ENCODE data around the gene MLX.
"Not testable (repeated sequence)": the region's sequence is repeated elsewhere in the genome, so short reads cannot be mapped to it uniquely, and the experiment has no call there.

Gene MLX

DNA sequence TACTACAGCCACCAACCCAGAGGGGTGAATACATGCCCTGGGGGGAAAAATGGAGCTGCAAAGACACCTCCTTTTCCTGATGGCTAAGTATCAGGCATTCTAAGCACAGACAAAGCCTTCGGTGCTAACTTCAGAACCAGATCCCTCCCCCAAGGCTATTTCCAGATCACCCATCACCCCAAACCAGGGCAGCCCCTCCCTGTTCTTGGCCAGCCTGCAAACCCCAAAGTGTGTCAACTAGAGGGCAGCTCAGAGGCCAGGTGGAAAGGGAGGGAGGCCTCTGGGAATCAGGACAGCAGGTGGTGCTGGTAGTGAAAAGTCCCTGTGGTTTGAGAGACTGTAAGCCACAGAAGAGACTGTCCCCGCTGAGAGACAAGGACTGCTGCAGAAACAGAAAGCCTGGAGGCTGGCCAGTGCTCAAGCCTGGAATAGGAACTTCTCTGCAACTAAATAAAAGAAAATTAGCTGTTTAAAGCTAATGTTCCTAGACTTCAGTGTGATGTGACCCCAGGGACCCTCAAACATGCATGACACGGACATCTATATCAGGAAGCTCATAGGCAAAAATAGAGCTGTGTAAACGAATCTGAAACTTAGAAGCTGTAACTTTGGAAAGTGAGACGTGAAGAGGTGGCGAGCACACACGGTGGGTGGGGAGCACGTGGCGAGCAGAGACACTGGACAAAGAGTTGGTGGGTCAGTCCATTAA is 51.7 kb downstream of the MLX start:
- Histone ChIP-seq H3K4me3 (ENCODE audit: low read depth in 1 of 2, low read length in 2 of 2) (no peak overlapping the region), H3K4me1 (ENCODE audit: insufficient read depth, low read length) (peaks cover 12% of the 10 kb centered on the region), H3K27ac (ENCODE audit: low read depth, low read length) (no peak overlapping the region), H3K9ac (ENCODE audit: low read length) (no peak overlapping the region), H3K36me3 (ENCODE audit: insufficient read depth, low read length) (peaks cover 20% of the 10 kb centered on the region), H3K27me3 (ENCODE audit: control insufficient read depth in 1 of 2, insufficient read depth in 2 of 2, low read length in 2 of 2) (no peaks in the 10 kb centered on the region), H3K9me3 (ENCODE audit: low read length) (no peaks in the 10 kb centered on the region)

DNA sequence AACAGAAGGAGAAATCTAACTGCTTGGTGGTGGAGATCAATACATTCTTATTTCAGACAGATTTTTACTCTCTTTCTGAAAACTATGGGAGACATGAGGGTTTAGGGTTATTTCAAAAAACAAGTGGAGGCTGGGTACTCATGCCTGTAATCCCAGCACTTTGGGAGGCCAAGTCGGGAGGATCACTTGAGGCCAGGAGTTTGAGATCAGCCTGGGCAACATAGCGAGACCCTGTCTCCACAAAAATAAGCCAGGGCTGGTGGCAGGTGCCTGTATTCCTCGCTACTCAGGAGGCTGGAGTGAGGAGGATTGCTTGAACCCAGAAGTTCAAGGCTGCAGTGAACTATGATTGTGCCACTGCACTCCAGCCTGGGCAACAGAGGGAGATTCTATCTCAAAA is 55.1 kb downstream of the MLX start:
- not testable (repeated sequence) for H3K36me3 ChIP-seq (ENCODE audit: insufficient read depth, low read length); H3K9me3 ChIP-seq (ENCODE audit: low read length); H3K27ac ChIP-seq (ENCODE audit: low read depth, low read length); H3K9ac ChIP-seq (ENCODE audit: low read length); H3K4me3 ChIP-seq (ENCODE audit: low read depth in 1 of 2, low read length in 2 of 2); H3K27me3 ChIP-seq (ENCODE audit: control insufficient read depth in 1 of 2, insufficient read depth in 2 of 2, low read length in 2 of 2)
- H3K4me1 ChIP-seq (ENCODE audit: insufficient read depth, low read length), result peaks cover 12% of the 10 kb centered on the region

Data from muscle layer of colon (tissue), 2 donors.